GM19372 (cell line): Measurements from ENCODE around the gene FAM124B.
A peak's percentile ranks its signal among the peaks of the same experiment; 100 is the strongest.
"Not testable (repeated sequence)": the region's sequence is repeated elsewhere in the genome, so short reads cannot be mapped to it uniquely, and the experiment has no call there.

ENCODE experiments used
- ATAC-seq: cut with Tn5 transposase; IDR thresholded peaks from one replicate; pipeline ENCODE4 v1.9.1; 2021; ENCODE audit warnings: mild to moderate bottlenecking, low read depth, moderate library complexity; ENCODE audit not compliant: unreplicated experiment

The FAM124B gene

DNA sequence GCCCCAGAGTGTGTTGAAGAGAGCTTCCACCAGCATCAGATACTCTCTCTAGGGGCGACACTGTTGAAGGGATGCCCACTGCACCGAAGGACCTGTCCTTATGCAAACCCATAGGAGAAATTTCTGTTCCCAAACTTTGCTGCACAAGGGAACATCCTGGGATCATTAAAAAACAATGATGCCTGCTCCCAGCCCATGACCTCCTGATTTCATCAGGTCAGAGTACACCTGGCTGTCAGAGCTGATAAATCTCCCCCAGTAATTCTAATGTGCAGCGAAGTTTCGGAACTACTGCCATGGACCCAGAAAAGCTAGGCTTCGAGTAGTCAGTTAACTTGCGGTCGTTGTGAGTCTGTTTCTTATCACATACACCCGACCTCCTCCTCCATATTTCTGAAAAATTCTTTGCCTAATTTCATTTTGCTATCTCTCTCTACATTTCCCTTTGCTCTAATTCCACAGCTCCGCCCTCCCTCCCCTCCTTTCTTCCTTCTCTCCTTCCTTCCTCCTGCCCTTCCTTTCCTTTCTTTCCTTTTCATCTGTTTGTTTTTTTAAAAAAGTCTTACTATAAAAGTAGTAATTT, 18.8 kb downstream of the FAM124B start:
- no peak for ATAC-seq

DNA sequence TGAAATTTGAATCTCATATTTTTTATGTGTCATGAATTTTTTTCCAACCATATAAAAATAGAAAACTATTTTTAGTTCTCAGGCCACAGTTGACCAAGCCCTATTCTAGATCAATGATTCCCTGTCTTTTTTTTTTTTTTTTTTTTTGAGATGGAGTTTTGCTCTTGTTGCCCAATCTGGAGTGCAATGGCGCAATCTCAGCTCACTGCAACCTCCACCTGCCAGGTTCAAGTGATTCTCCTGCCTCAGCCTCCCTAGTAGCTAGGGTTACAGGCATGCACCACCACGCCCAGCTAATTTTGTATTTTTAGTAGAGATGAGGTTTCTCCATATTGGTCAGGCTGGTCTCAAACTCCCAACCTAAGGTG, 19.6 kb downstream of the FAM124B start:
- ATAC-seq: not testable (repeated sequence)

DNA sequence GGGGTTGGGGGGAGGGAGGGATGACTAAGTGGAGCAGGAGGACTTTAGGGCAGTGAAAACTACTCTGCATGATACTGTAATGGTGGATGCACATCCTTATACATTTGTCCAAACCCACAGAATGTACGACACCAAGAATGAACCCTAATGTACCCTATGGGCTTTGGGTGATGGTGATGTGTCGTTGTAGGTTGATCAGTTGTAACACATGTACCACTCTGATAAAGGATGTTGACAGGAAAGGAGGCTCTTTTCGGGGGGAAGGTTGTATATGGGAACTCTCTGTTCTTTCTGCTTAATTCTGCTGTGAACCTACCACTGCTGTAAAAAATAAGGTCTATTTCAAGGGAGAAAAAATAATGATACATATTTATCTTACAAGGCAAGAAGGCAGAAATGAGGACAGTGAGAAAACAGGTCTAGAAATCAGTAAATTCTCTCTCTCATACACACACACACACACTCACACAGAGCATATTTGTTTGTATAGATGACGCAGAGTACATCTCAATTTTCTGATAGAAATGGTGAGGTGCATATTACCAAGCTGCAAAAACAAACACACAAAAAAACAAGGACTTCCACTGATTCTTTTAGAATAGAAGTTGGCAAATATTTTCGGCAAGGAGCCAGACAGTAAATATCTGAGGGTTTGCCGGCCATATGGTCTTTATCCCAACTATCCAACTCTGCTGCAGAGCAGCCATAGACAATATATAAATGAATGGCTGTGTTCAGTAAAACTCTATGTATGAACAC, 20.2 kb downstream of the FAM124B start:
- ATAC-seq: no peak

DNA sequence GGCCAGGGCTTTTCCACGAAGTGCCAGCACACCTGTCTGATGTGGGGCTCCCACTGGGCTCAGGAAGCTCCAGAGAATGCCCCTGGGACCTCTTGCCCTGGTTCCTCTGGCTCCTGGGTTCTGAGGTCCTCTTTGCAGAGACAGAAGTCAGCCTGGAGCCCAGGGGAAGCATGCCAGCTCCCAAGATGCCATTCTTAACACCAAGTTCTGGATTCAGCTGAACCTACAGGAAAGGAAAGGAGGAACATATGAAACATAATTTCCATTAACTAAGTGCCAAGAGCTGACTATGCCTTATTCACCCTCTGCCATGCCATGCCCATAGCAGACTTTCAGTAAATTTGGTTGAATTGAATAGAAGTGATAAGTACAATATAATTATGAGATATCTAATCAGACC, 21.9 kb downstream of the FAM124B start:
- ATAC-seq: no peak

DNA sequence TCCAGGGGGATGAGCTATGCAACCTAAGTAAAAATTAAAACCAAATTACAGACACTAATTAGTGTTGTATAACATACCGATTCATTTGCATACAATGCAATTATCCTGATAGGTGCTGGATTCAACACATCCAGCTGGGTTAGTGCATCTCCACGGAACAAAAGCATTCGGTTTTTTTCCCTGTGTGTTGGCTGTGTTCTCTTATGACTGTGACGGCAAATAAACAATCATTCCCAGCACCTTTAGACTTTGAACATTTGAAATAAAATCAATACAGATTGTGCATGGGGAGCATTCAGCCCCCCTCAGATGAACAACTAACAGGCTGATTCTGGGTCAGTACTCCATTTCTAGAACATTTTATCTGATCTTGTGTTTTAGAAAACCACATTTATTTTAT, 22.7 kb downstream of the FAM124B start:
- no peak for ATAC-seq

DNA sequence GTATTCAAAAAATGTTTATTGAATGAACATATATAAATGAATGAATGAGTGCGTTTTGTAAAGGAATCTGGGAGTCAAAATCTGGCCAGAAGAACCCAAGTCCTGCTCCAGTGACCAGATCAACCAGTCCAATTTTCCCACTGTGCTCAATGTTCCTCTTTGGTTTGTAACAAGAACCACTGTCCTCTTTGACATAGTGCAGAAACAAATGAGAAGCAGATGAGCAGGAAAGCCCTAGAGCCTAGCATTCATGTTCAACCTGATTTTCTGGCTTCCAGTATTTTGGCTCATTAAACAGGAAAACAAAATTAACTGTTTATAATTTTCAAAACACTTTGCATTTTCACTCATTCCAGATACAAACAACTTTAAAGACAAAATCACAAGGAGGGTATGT, 23.2 kb downstream of the FAM124B start:
- no peak for ATAC-seq

DNA sequence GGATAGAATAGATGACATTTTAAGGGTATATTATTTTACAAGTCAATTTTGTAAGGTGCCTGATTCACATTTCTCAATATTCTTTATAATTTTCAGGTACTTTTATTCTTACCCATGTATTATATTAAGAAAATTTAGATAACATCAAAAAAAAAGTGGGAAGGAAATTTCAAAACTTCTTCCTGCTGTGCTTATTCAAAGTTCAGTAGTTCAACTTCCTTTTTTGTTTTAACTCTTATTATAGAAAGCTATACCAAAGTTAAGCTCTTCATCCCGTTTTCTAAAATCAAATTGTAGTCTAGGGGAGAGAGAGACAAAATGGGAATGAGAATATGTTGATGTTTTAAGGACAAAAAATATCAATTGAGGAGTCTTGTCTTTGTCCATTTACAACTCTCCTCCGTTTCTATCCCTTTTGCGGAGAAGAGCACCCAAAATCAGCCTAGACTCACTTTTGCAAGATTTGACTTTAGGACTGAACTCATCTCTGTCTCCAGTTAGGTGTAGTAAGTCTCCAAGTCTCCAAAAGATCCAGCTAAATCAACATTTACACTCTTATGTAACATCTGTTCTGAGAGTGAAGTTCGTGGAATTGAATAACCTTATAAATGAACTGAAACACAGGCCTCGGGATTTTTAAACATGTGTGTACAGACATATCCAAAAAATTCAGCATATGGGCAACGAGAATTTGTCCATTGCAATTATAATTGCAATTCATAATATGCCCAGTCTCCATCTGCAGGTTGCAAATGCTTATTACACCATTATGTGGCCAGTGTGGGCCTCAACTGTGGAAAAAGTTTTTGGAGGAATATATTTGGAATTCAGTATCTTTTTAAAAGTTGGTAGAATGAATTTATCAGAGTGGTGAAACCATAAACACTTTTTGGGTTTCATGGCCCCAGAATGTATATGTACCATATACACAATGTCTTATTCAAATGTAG, 23.9 kb downstream of the FAM124B start:
- no peak for ATAC-seq

DNA sequence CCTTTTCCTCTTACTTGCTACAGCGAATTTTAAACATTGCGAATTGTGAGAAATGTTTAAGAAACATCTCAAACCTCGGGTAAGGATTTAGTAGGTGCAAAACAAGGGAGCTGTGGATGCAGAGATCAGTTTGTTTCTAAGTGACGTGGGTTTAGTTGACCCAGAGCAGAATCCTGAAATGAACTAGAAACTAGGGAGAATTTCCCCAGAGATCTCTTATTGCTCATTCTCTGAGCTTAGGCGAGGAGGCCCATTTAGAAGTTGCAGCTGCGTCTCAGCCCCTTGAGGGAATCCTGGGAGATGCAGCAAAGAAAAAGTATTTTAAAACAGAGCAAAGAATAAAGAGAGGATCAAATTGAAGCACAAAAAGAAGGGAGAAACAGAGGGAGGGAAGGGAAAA, 29.3 kb downstream of the FAM124B start:
- ATAC-seq: no peak

DNA sequence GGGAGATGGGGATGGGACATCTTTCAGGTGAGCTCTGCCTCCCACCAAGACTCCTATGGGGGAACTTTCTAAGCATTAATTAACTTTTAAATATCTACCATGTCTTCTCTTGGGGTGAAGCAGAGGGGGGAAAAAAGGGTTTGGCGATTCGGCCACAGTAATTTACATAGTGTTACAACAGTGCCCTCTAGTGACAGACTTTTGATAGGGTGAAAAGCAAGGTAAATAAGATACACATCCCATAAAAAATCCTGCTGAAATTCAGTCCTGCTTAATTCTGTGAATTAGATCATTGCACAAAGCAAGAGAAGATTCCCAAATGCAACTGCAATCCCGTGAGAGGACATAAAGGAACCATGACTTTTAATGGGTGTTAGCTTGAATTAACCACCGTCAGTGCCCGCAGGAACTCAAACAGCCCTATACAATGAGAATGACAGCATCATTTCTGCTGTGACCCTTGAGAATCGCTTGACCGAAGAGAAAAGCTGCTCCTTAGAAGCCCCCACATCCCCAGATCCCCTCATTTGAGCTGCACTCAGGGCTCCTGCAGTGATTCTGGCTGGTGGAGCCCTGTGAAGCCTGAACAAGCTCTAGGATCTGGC, 32.8 kb downstream of the FAM124B start:
- no peak for ATAC-seq

DNA sequence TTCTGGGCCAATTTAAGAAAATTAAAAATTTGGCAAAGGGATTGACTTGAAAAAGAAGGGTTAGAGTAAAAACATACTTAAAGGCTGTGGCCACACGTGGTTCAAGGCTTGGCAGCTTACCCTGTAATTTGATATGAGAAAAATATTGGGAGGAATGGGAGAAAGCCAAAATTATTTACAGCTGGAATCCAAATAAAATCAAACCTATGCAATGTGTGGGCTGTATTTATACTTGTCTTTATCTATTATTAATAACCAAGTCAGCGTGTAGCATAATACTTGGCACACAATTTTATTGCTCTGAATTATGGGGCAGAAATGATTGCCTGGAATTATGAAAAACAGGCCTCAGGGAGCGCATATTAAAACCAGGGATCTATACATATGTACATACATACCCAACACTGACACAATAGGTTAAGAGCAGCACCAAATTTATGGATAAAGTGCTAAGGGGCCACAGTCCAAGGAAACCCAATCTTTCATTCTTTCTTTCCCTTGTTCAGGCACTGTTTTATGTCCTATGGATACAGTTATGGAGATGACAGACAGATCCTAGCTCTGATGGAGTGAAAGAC, 35.6 kb downstream of the FAM124B start:
- ATAC-seq: no peak

DNA sequence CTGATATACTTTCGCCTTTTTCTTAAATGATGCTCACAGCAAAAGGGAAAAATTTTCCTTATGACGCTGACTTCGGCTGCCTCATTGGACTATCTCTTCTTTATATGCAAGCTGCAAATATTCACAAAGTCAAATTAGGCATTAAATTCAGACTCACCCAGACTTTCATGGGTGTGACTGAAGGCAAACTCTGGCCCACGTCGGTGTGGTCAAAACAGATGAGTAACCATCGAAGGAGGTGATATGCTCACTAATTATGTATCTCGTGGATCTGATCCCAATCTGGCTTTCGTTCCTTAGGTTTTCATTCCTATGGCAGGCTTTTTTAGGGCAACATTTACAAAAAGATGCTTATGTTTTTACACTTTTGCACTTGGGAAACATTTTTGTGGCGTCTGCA, 36.6 kb downstream of the FAM124B start:
- no peak for ATAC-seq

DNA sequence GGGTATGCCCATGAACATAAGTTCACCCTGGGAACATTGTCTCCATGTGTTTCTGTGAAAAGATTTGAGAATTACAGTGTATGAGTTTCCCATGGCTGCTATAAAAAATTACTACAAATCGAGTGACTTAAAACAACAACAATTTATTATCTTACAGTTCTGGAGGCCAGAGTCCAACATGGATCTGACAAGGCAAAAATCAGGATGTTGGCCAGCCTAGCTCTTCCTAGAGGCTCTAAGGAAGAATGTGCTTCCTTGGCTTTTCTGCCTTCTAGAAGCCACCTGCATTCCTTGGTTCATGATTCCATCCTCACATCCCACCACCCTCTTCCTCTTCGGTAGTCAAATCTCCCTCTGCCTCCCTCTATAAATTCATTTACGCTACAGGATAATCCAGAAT, 38.6 kb downstream of the FAM124B start:
- no peak for ATAC-seq

DNA sequence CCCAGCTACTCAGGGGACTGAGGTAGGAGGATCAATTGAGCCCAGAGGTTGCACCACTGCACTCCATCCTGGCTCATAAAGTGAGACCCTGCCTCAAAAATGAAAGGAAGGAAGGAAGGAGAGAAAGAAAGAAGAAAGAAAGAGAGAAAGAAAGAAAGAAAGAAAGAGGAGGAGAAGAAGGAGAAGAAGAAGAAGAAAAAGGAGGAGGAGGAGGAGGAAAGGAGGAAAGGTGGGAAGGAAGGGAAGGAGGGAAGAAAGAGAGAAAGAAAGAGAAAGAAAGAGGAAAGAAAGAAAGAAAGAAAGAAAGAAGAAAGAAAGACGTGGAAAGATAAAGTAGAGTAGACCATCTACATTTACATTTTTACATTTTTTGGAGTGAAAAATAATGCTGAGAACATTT, 39.8 kb downstream of the FAM124B start:
- ATAC-seq: no peak

DNA sequence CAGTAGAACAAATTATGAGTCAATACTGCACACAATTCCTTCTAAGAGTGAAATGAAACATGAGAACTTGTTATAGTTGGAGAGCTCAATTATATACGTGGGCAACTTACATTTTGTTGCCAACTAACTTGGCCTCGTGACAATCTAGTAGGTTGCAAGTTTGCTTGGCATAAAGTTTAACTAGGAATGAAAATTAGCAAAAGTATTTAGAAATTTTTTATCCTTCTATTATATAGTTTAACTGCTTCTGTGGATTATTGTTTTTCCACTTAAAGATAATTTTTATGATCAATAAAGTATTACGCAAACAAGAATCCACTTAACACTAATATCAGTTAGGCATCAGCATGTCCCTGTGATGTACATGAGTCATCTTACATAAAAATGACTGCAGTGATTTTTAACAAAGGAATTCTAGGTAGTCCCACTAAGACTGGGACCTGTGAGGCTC, 41.1 kb downstream of the FAM124B start:
- no peak for ATAC-seq

DNA sequence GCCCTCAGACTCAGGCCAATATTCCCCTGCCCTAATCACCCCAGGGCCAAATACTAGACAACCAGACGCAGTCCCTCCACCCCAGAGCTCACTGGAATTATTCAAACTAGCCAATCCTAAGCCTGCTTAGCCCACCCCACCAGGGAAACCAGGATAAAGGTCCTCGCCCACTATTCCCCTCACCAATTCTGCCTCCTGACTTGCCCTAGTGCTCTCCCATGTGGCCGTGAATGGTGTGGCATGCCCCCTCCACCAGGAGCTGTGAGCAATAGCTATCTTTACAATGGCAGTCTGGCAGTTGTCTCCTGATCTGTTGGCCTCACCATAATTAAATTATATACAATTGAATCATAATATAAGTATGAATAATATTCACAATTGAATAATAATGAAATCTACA, 42.3 kb downstream of the FAM124B start:
- no peak for ATAC-seq

DNA sequence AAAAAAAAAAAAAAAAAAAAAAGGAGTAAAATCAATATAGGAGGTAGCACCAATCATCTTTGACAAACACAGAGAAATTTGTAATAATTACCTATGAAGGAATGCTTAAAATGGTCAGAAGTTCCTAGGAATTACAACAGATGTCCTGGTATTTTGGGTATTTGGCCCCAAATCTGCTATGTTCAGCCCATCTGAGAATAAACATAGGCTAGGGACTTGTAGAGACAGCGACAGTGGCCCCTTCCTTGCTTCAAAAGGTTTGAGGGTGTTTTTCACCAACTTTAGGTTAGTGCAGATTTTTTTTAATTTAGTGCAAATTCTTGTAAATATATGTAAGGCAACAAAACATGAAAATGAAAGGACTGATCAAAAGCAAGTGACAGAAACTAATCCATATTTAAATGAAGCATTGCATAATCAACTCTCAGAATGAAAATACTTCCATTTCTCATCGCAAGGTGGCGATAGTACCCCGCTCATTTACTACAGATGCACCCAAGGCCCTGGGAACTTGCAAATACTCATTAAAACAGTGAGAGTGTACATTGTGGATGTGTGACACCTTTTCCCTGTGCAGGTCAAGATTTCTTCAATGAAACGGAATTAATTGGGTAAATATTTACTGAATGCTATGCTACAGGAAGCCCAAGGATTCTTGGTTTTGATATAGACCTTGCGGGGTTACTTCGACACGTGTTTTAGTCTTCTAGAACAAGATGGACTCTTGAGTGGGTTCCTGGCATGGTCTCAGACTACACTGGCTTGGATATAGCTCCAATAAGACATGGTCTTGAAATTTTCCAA, 44.6 kb downstream of the FAM124B start:
- peak; percentile 66 for ATAC-seq

DNA sequence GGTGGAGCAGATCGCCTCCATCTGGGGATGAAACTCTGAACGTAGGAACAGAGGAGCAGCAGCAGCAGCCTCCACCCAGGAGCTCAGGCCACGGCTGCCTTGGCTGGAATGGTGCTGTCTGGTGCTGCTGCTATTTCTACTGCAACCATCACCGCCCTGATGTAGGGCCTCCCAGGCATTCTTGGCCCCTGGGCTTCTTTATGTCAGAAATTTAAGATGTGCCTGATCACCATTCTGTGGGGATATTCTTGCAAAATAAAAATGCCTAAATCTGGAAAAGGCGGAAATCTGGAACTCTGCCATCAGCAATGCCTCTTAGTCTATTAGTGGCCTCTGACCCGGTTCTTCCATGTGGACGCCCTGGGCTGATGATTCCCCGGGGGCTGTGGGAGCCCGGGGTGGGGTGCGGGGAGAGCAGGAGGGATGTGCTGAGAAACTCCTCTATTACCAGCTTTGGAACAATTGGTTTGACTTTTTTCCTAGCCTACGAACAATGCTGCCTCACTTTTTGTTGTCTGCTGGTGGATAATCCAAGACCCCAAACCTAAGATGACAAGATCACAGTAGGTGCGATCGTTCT, 47.2 kb downstream of the FAM124B start:
- no peak for ATAC-seq

DNA sequence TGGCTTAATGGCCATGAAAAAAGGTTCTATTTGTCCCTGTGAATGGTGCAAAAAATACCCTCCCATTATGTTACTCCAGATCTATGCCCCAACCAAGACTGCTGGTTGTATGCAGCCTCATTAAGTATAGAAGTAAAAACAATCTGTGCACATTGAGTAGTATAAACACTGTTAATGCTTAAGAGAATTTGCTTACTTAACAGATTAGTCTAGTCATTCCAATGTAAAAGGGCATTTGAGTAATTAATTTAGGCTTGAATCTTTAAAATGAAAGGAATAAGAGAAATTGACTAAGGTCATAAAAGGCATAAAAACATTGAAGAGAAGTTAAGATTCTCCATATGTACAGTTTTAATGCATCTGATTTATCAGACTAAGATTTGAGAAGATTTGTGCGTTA, 51.2 kb downstream of the FAM124B start:
- ATAC-seq: no peak

DNA sequence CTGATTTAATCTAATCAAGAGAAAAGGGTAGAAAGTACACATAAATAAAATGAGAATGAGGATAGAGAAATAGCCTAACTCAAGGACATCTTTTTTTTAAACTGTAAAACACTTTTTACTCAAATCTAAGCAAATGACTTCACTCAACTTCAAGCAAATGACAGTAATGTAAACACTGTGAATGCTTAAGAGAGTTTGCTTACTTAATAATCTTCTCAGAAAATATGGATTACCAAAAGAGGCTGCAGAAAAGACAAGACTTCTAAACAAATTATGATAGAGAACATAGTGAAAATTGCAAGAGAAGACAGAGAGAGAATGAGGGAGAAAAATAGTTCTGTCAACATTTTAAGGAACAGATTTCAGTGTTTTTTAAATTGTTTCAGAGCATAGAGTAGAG, 52.5 kb downstream of the FAM124B start:
- no peak for ATAC-seq
